Raji (cell line): ENCODE data around the gene SHC4.

Experiments
- POLR2A ChIP-seq: IDR thresholded peaks from 2 replicates; pipeline ENCODE4 v1.6.1; 2011; ENCODE audit warnings: low read depth, low read length, control low read depth; ENCODE audit not compliant: insufficient read depth

Gene SHC4

GRCh38 chr15:48963524-48964113, at the start of gene SHC4:
SHC4 (minus strand) TSS chr15:48963919; CDS start chr15:48963015, 904 bp downstream.
- TF ChIP-seq POLR2A: no peak

- TF ChIP-seq POLR2A: no peak
Measured at GRCh38 chr15:48999314-48999713, 35.6 kb upstream of the SHC4 start.

- TF ChIP-seq POLR2A: no peak
Measured at GRCh38 chr15:48996276-48996675, 32.6 kb upstream of the SHC4 start.

- no peak for TF ChIP-seq POLR2A
Measured at GRCh38 chr15:48993380-48993779, 29.7 kb upstream of the SHC4 start.

GRCh38 chr15:48992545-48992944, 28.8 kb upstream of the SHC4 start:
- TF ChIP-seq POLR2A: no peak

GRCh38 chr15:48992096-48992495, 28.4 kb upstream of the SHC4 start:
- TF ChIP-seq POLR2A: no peak

GRCh38 chr15:48989170-48989569, 25.5 kb upstream of the SHC4 start:
- TF ChIP-seq POLR2A: no peak

- TF ChIP-seq POLR2A: no peak
Measured at GRCh38 chr15:48987142-48987541, 23.4 kb upstream of the SHC4 start.

GRCh38 chr15:48986240-48986639, 22.5 kb upstream of the SHC4 start:
- TF ChIP-seq POLR2A: no peak

- no peak for TF ChIP-seq POLR2A
Measured at GRCh38 chr15:48985516-48985915, 21.8 kb upstream of the SHC4 start.

- TF ChIP-seq POLR2A: no peak
Measured at GRCh38 chr15:48984811-48985352, 21.2 kb upstream of the SHC4 start.

- no peak for TF ChIP-seq POLR2A
Measured at GRCh38 chr15:48984021-48984710, 20.4 kb upstream of the SHC4 start.

- no peak for TF ChIP-seq POLR2A
Measured at GRCh38 chr15:48983300-48983699, 19.6 kb upstream of the SHC4 start.

- TF ChIP-seq POLR2A: no peak
Measured at GRCh38 chr15:48981941-48982340, 18.2 kb upstream of the SHC4 start.

- TF ChIP-seq POLR2A: no peak
Measured at GRCh38 chr15:48978638-48979037, 14.9 kb upstream of the SHC4 start.

GRCh38 chr15:48976444-48977088, 12.8 kb upstream of the SHC4 start:
- no peak for TF ChIP-seq POLR2A

GRCh38 chr15:48975472-48976419, 12.0 kb upstream of the SHC4 start:
- TF ChIP-seq POLR2A: no peak
